ENCODE measurements around the gene TPO. TPM values are rescaled to one million over a fixed set of nuclear protein-coding genes. Genes with fewer than 3 reads are reported as not detected.

Gene TPO
- under 1 TPM in 7 of 8 experiments, not detected in 1; 0.11 to 0.66 (median 0.27) TPM for total RNA-seq

GRCh38 chr2:1413156-1413710, at the start of gene TPO:
TSS of gene TPO (plus strand) at chr2:1413463. CDS start at chr2:1414409, 946 bp downstream.
- no peak within 1 kb of the TSS for H3K4me3 ChIP-seq
- H3K4me1 ChIP-seq (replicated peaks in 1 of 2) = peaks cover 4 to 20% of the 10 kb centered on the region in 2 donors
- 6 to 100% (median 79%) methylated on average over 1 to 12 of the region's 15 CpGs; no CpG with 5 or more reads in 2 of the 10 experiments for WGBS, 10 experiments
- peak in 1 of 8 experiments; percentile 73 for ATAC-seq (replicated peaks in 6 of 8)
- in situ Hi-C loops (cut with MboI; ENCODE audit: low pct_unique_long_range_greater_than_20kb in 2 of 9, low sequenced_read_pairs in 9 of 9, unreplicated experiment in 9 of 9) = no loop called here
- H3K27ac ChIP-seq = no peak within 1 kb of the TSS

- 8 to 100% (median 84%) methylated on average over 1 to 10 of the region's 20 CpGs; no CpG with 5 or more reads in 2 of the 10 experiments for WGBS, 10 experiments
- ATAC-seq (replicated peaks in 6 of 8) = no peak
Measured at GRCh38 chr2:1366546-1367134, 46.6 kb upstream of the TPO start.

GRCh38 chr2:1367601-1368000, 45.7 kb upstream of the TPO start:
- H3K4me3 ChIP-seq = no peak overlapping the region
- peaks cover 0 to 6% of the 10 kb centered on the region in 2 donors for H3K4me1 ChIP-seq (replicated peaks in 1 of 2)
- WGBS, 10 experiments = 0 to 100% (median 74%) methylated on average over 1 to 8 of the region's 9 CpGs; no CpG with 5 or more reads in 4 of the 10 experiments
- ATAC-seq (replicated peaks in 6 of 8) = no peak
- in situ Hi-C loops (cut with MboI; ENCODE audit: low pct_unique_long_range_greater_than_20kb in 2 of 9, low sequenced_read_pairs in 9 of 9, unreplicated experiment in 9 of 9) = no loop called here
- no peak overlapping the region for H3K27ac ChIP-seq

More at GRCh38 chr2:1366546-1367134, 46.6 kb upstream of the TPO start:
- Histone ChIP-seq H3K4me3 (no peak overlapping the region), H3K4me1 (replicated peaks in 1 of 2) (peaks cover 0 to 6% of the 10 kb centered on the region in 2 donors), H3K27ac (no peak overlapping the region)
- in situ Hi-C loops (cut with MboI; ENCODE audit: low pct_unique_long_range_greater_than_20kb in 2 of 9, low sequenced_read_pairs in 9 of 9, unreplicated experiment in 9 of 9) = no loop called here

GRCh38 chr2:1369905-1370304, 43.4 kb upstream of the TPO start:
- WGBS, 10 experiments = 20 to 74% (median 53%) methylated on average over 1 to 4 of the region's 10 CpGs; no CpG with 5 or more reads in 5 of the 10 experiments
- H3K27ac ChIP-seq = no peak overlapping the region

GRCh38 chr2:1370461-1370860, 42.8 kb upstream of the TPO start:
- 4 to 95% (median 62%) methylated on average over 2 to 4 of the region's 4 CpGs for WGBS, 10 experiments
- Histone ChIP-seq H3K27ac (no peak overlapping the region), H3K4me1 (replicated peaks in 1 of 2) (peaks cover 0 to 6% of the 10 kb centered on the region in 2 donors), H3K4me3 (no peak overlapping the region)
- in situ Hi-C loops (cut with MboI; ENCODE audit: low pct_unique_long_range_greater_than_20kb in 2 of 9, low sequenced_read_pairs in 9 of 9, unreplicated experiment in 9 of 9) = no loop called here
- ATAC-seq (replicated peaks in 6 of 8) = no peak

More at GRCh38 chr2:1369905-1370304, 43.4 kb upstream of the TPO start:
- no peak for ATAC-seq (replicated peaks in 6 of 8)
- in situ Hi-C loops (cut with MboI; ENCODE audit: low pct_unique_long_range_greater_than_20kb in 2 of 9, low sequenced_read_pairs in 9 of 9, unreplicated experiment in 9 of 9) = no loop called here
- no peak overlapping the region for H3K4me3 ChIP-seq
- H3K4me1 ChIP-seq (replicated peaks in 1 of 2) = peaks cover 0 to 6% of the 10 kb centered on the region in 2 donors

- Histone ChIP-seq H3K27ac (no peak overlapping the region), H3K4me3 (no peak overlapping the region), H3K4me1 (replicated peaks in 1 of 2) (no peaks in the 10 kb centered on the region)
- in situ Hi-C loops (cut with MboI; ENCODE audit: low pct_unique_long_range_greater_than_20kb in 2 of 9, low sequenced_read_pairs in 9 of 9, unreplicated experiment in 9 of 9) = no loop called here
- peak in 2 of 8 experiments; percentile 71 to 82 for ATAC-seq (replicated peaks in 6 of 8)
- WGBS, 10 experiments = 28 to 100% (median 87%) methylated on average over 1 to 11 of the region's 11 CpGs; no CpG with 5 or more reads in 1 of the 10 experiments
Measured at GRCh38 chr2:1371082-1371481, 42.2 kb upstream of the TPO start.

- no peaks in the 10 kb centered on the region for H3K4me1 ChIP-seq (replicated peaks in 1 of 2)
- ATAC-seq (replicated peaks in 6 of 8) = no peak
- no peak overlapping the region for H3K4me3 ChIP-seq
- in situ Hi-C loops (cut with MboI; ENCODE audit: low pct_unique_long_range_greater_than_20kb in 2 of 9, low sequenced_read_pairs in 9 of 9, unreplicated experiment in 9 of 9) = no loop called here
- 40 to 100% (median 92%) methylated on average over 1 to 6 of the region's 12 CpGs; no CpG with 5 or more reads in 5 of the 10 experiments for WGBS, 10 experiments
- no peak overlapping the region for H3K27ac ChIP-seq
Measured at GRCh38 chr2:1373830-1374229, 39.4 kb upstream of the TPO start.

GRCh38 chr2:1374287-1374686, 39.0 kb upstream of the TPO start:
- Histone ChIP-seq H3K4me1 (replicated peaks in 1 of 2) (no peaks in the 10 kb centered on the region), H3K27ac (no peak overlapping the region), H3K4me3 (no peak overlapping the region)
- WGBS, 10 experiments = 0 to 98% (median 83%) methylated on average over 2 to 10 of the region's 11 CpGs
- ATAC-seq (replicated peaks in 6 of 8) = no peak
- in situ Hi-C loops (cut with MboI; ENCODE audit: low pct_unique_long_range_greater_than_20kb in 2 of 9, low sequenced_read_pairs in 9 of 9, unreplicated experiment in 9 of 9) = no loop called here

GRCh38 chr2:1375794-1376193, 37.5 kb upstream of the TPO start:
- in situ Hi-C loops (cut with MboI; ENCODE audit: low pct_unique_long_range_greater_than_20kb in 2 of 9, low sequenced_read_pairs in 9 of 9, unreplicated experiment in 9 of 9) = no loop called here
- ATAC-seq (replicated peaks in 6 of 8) = peak in 3 of 8 experiments; percentile 29 to 71 (median 63)
- no peak overlapping the region for H3K4me3 ChIP-seq
- WGBS, 10 experiments = 0 to 100% (median 93%) methylated on average over 1 to 5 of the region's 14 CpGs; no CpG with 5 or more reads in 4 of the 10 experiments
- H3K4me1 ChIP-seq (replicated peaks in 1 of 2) = no peaks in the 10 kb centered on the region
- no peak overlapping the region for H3K27ac ChIP-seq

- H3K4me3 ChIP-seq = no peak overlapping the region
- 17 to 93% (median 60%) methylated on average over 1 to 4 of the region's 6 CpGs; no CpG with 5 or more reads in 5 of the 10 experiments for WGBS, 10 experiments
- in situ Hi-C loops (cut with MboI; ENCODE audit: low pct_unique_long_range_greater_than_20kb in 2 of 9, low sequenced_read_pairs in 9 of 9, unreplicated experiment in 9 of 9) = no loop called here
- H3K27ac ChIP-seq = no peak overlapping the region
- ATAC-seq (replicated peaks in 6 of 8) = peak in 1 of 8 experiments; percentile 42
- H3K4me1 ChIP-seq (replicated peaks in 1 of 2) = no peaks in the 10 kb centered on the region
Measured at GRCh38 chr2:1377473-1377872, 35.8 kb upstream of the TPO start.

- no peaks in the 10 kb centered on the region for H3K4me1 ChIP-seq (replicated peaks in 1 of 2)
- in situ Hi-C loops (cut with MboI; ENCODE audit: low pct_unique_long_range_greater_than_20kb in 2 of 9, low sequenced_read_pairs in 9 of 9, unreplicated experiment in 9 of 9) = no loop called here
- H3K4me3 ChIP-seq = no peak overlapping the region
- no peak for ATAC-seq (replicated peaks in 6 of 8)
- 55 to 100% (median 88%) methylated on average over 1 to 10 of the region's 17 CpGs; no CpG with 5 or more reads in 2 of the 10 experiments for WGBS, 10 experiments
- H3K27ac ChIP-seq = no peak overlapping the region
Measured at GRCh38 chr2:1378456-1379150, 34.7 kb upstream of the TPO start.

- no peaks in the 10 kb centered on the region for H3K4me1 ChIP-seq (replicated peaks in 1 of 2)
- no peak overlapping the region for H3K4me3 ChIP-seq
- WGBS, 10 experiments = 0 to 82% (median 50%) methylated on average over 1 to 3 of the region's 3 CpGs; no CpG with 5 or more reads in 1 of the 10 experiments
- in situ Hi-C loops (cut with MboI; ENCODE audit: low pct_unique_long_range_greater_than_20kb in 2 of 9, low sequenced_read_pairs in 9 of 9, unreplicated experiment in 9 of 9) = no loop called here
- H3K27ac ChIP-seq = no peak overlapping the region
- ATAC-seq (replicated peaks in 6 of 8) = peak in 2 of 8 experiments; percentile 65 to 72
Measured at GRCh38 chr2:1381644-1382043, 31.6 kb upstream of the TPO start.

Measured in motor neuron (in vitro differentiated cells).